T-helper 17 cell (primary cell): ENCODE results near the gene WNK4. TPM values are rescaled to one million over a fixed set of nuclear protein-coding genes. Genes with fewer than 3 reads are reported as not detected.
"Not testable (repeated sequence)": the region's sequence is repeated elsewhere in the genome, so short reads cannot be mapped to it uniquely, and the experiment has no call there.

ENCODE experiments used
- ATAC-seq: fragments of 150-1000 bp; cut with Tn5 transposase; 2 replicates; pipeline ENCODE4 v1.10.0; 2021; ENCODE audit warnings: mild to moderate bottlenecking, moderate library complexity
- DNase-seq, 3 donors: peaks; one replicate each; pipeline versions ENCODE4 v3.0.0 to v3.0.0-alpha.2; 2020 to 2021
- H3K9me3 ChIP-seq: one replicate; pipeline ENCODE4 v1.7.0; 2013; ENCODE audit warnings: low read length, mild to moderate bottlenecking; ENCODE audit not compliant: control insufficient read depth, poor library complexity, severe bottlenecking
- H3K27ac Mint-ChIP-seq: one replicate; pipeline ENCODE4 v1.8.0; 2022; ENCODE audit warnings: mild to moderate bottlenecking, moderate library complexity, mixed read lengths
- H3K27me3 Mint-ChIP-seq: one replicate; pipeline ENCODE4 v1.8.0; 2022; ENCODE audit warnings: mixed read lengths
- H3K36me3 Mint-ChIP-seq: one replicate; pipeline ENCODE4 v1.8.0; 2022; ENCODE audit warnings: low read depth, mixed read lengths
- H3K4me1 Mint-ChIP-seq: one replicate; pipeline ENCODE4 v1.8.0; 2022; ENCODE audit warnings: mild to moderate bottlenecking, mixed read lengths
- H3K4me3 Mint-ChIP-seq: one replicate; pipeline ENCODE4 v1.8.0; 2022; ENCODE audit warnings: mild to moderate bottlenecking, moderate library complexity, mixed read lengths
- total RNA-seq, 4 donors: library from RNA in 2 of 4; stranded (reverse) in 2 of 4; gene quantifications; one replicate each; pipeline ENCODE4 v1.2.3 and lab custom pipeline; 2022 to 2026

WNK4 gene
- total RNA-seq (under 1 TPM in 1 of 2 donors, not detected in 1; 0.31 TPM), total RNA-seq (lab: John Stamatoyannopoulos, UW) (0 to 0.70 reads per million in 2 donors)

GRCh38 chr17:42779936-42780850 is at the start of gene WNK4:
Gene WNK4, plus strand, starts transcription at chr17:42780610. Its CDS starts 89 bp downstream, at chr17:42780699.
- no peak for ATAC-seq
- DNase-seq, result no peak
- Mint-ChIP-seq H3K27ac (no peak within 1 kb of the TSS), H3K4me3 (peak within 1 kb of the TSS; percentile 43), H3K36me3 (peaks cover 17% of the 10 kb centered on the region), H3K4me1 (peaks cover 23% of the 10 kb centered on the region), H3K27me3 (peaks cover 46% of the 10 kb centered on the region)
- no peaks in the 10 kb centered on the region for H3K9me3 ChIP-seq

- ATAC-seq, result no peak
- H3K4me1 Mint-ChIP-seq, result peaks cover 15% of the 10 kb centered on the region
- no peaks in the 10 kb centered on the region for H3K36me3 Mint-ChIP-seq
- no peak overlapping the region for H3K27ac Mint-ChIP-seq
- no peaks in the 10 kb centered on the region for H3K9me3 ChIP-seq
- no peaks in the 10 kb centered on the region for H3K27me3 Mint-ChIP-seq
- DNase-seq, result no peak
- no peak overlapping the region for H3K4me3 Mint-ChIP-seq
Measured at GRCh38 chr17:42740699-42741098, 39.7 kb upstream of the WNK4 start.

- Mint-ChIP-seq H3K4me3 (peak overlapping the region; percentile 19), H3K4me1 (peaks cover 15% of the 10 kb centered on the region)
- not testable (repeated sequence) for H3K27ac Mint-ChIP-seq, DNase-seq, H3K36me3 Mint-ChIP-seq, ATAC-seq, H3K9me3 ChIP-seq, H3K27me3 Mint-ChIP-seq
Measured at GRCh38 chr17:42742916-42743315, 37.5 kb upstream of the WNK4 start.

GRCh38 chr17:42743595-42744282 is 36.7 kb upstream of the WNK4 start:
- peaks cover 15% of the 10 kb centered on the region for H3K4me1 Mint-ChIP-seq

GRCh38 chr17:42744283-42744805 is 36.1 kb upstream of the WNK4 start:
- peak; percentile 73 for ATAC-seq
- H3K36me3 Mint-ChIP-seq, result no peaks in the 10 kb centered on the region
- H3K9me3 ChIP-seq, result no peaks in the 10 kb centered on the region
- H3K27ac Mint-ChIP-seq, result peak overlapping the region; percentile 86
- DNase-seq, result peak; percentile 13 to 72 (median 68)
- H3K4me1 Mint-ChIP-seq, result peaks cover 15% of the 10 kb centered on the region
- H3K27me3 Mint-ChIP-seq, result peaks cover 16% of the 10 kb centered on the region
- H3K4me3 Mint-ChIP-seq, result peak overlapping the region; percentile 94

More at GRCh38 chr17:42743595-42744282, 36.7 kb upstream of the WNK4 start:
- Mint-ChIP-seq H3K4me3 (peak overlapping the region; percentile 94), H3K27me3 (peaks cover 12% of the 10 kb centered on the region), H3K36me3 (no peaks in the 10 kb centered on the region), H3K27ac (peak overlapping the region; percentile 86)
- H3K9me3 ChIP-seq, result no peaks in the 10 kb centered on the region
- no peak for ATAC-seq
- no peak for DNase-seq

- Mint-ChIP-seq H3K4me1 (peaks cover 15% of the 10 kb centered on the region), H3K36me3 (no peaks in the 10 kb centered on the region), H3K4me3 (peak within 1 kb of the TSS; percentile 94), H3K27me3 (peaks cover 19% of the 10 kb centered on the region), H3K27ac (peak within 1 kb of the TSS; percentile 86)
- peak; percentile 89 to 93 (median 92) for DNase-seq
- H3K9me3 ChIP-seq, result no peaks in the 10 kb centered on the region
- peak; percentile 94 for ATAC-seq
Measured at GRCh38 chr17:42744806-42745617, 35.4 kb upstream of the WNK4 start, which contains the start of gene EZH1. Gene EZH1, minus strand, starts transcription at chr17:42745040. Its CDS starts 16,099 bp downstream, at chr17:42728941.

- no peaks in the 10 kb centered on the region for H3K36me3 Mint-ChIP-seq
- DNase-seq (no peak), ATAC-seq (no peak)
- H3K27me3 Mint-ChIP-seq, result peaks cover 26% of the 10 kb centered on the region
- H3K4me1 Mint-ChIP-seq, result peaks cover 12% of the 10 kb centered on the region
- no peaks in the 10 kb centered on the region for H3K9me3 ChIP-seq
- no peak overlapping the region for H3K27ac Mint-ChIP-seq
- H3K4me3 Mint-ChIP-seq, result no peak overlapping the region
Measured at GRCh38 chr17:42748202-42748907, 32.1 kb upstream of the WNK4 start.

- Mint-ChIP-seq H3K4me3 (no peak overlapping the region), H3K27ac (no peak overlapping the region), H3K4me1 (peaks cover 7% of the 10 kb centered on the region), H3K36me3 (no peaks in the 10 kb centered on the region), H3K27me3 (peaks cover 26% of the 10 kb centered on the region)
- ATAC-seq (no peak), DNase-seq (no peak)
- no peaks in the 10 kb centered on the region for H3K9me3 ChIP-seq
Measured at GRCh38 chr17:42748908-42749798, 31.3 kb upstream of the WNK4 start.

GRCh38 chr17:42750739-42751344 is 29.6 kb upstream of the WNK4 start:
- no peaks in the 10 kb centered on the region for H3K9me3 ChIP-seq
- ATAC-seq (no peak), DNase-seq (no peak)
- Mint-ChIP-seq H3K27ac (no peak overlapping the region), H3K4me3 (no peak overlapping the region), H3K27me3 (peaks cover 34% of the 10 kb centered on the region), H3K36me3 (no peaks in the 10 kb centered on the region), H3K4me1 (no peaks in the 10 kb centered on the region)

- no peaks in the 10 kb centered on the region for H3K9me3 ChIP-seq
- DNase-seq, result no peak
- H3K27ac Mint-ChIP-seq, result no peak overlapping the region
- H3K36me3 Mint-ChIP-seq, result no peaks in the 10 kb centered on the region
- ATAC-seq, result no peak
- H3K4me3 Mint-ChIP-seq, result no peak overlapping the region
- peaks cover 41% of the 10 kb centered on the region for H3K27me3 Mint-ChIP-seq
- no peaks in the 10 kb centered on the region for H3K4me1 Mint-ChIP-seq
Measured at GRCh38 chr17:42751628-42752027, 28.8 kb upstream of the WNK4 start.

GRCh38 chr17:42754782-42755181 is 25.6 kb upstream of the WNK4 start:
- peaks cover 44% of the 10 kb centered on the region for H3K27me3 Mint-ChIP-seq
- no peak for ATAC-seq
- H3K4me3 Mint-ChIP-seq, result no peak overlapping the region
- peaks cover 2% of the 10 kb centered on the region for H3K4me1 Mint-ChIP-seq
- no peaks in the 10 kb centered on the region for H3K36me3 Mint-ChIP-seq
- no peak for DNase-seq
- no peaks in the 10 kb centered on the region for H3K9me3 ChIP-seq
- no peak overlapping the region for H3K27ac Mint-ChIP-seq
